SK-N-SH (cell line): Measurements from ENCODE around the gene DUSP9. TPM values are rescaled to one million over a fixed set of nuclear protein-coding genes. Genes with fewer than 3 reads are reported as not detected.

Source experiments
- CTCF ChIA-PET: fragments of 300-600, 350-600 bp; formaldehyde crosslinking; extraction: SDS; loops from one replicate; lab custom pipeline; 2021; lab: Yijun Ruan, JAX
- POLR2A ChIA-PET: fragments of 350-600 bp; sonication (Branson Sonifier 250); formaldehyde crosslinking; extraction: SDS; loops from one replicate; lab custom pipeline; 2020; ENCODE audit warnings: antibody characterized with exemption, inconsistent platforms; lab: Yijun Ruan, JAX
- DNase-seq: peaks from one replicate; pipeline ENCODE4 v3.0.0; 2012
- H2AFZ ChIP-seq: fragments of 200-600 bp; sonication (generic); 2 replicates; pipeline ENCODE4 v1.8.1; 2016; ENCODE audit warnings: antibody characterized with exemption, mild to moderate bottlenecking, low read depth
- H3F3A ChIP-seq: fragments of 200-600 bp; sonication (generic); replicated peaks from 2 replicates; pipeline ENCODE3; 2016; ENCODE audit warnings: antibody characterized with exemption, mild to moderate bottlenecking; ENCODE audit not compliant: insufficient read depth
- H3K27ac ChIP-seq, 2 experiments: fragments of 200-500 bp in 1 of 2; fragments of 200-600 bp in 1 of 2; sonication (Bioruptor generic) in 1 of 2; sonication (generic), shearing (Covaris generic) in 1 of 2; 2 replicates each; pipeline versions ENCODE4 v1.5.1 to v1.6.1; 2014 to 2016; ENCODE audit warnings: low read depth in 2 of 2, inconsistent platforms in 1 of 2, low read length in 1 of 2, mild to moderate bottlenecking in 1 of 2, mixed read lengths in 1 of 2
- H3K27me3 ChIP-seq: fragments of 200-600 bp; sonication (generic), shearing (Covaris generic); 2 replicates; pipeline ENCODE4 v1.6.1; 2016; ENCODE audit warnings: mixed run types; ENCODE audit not compliant: insufficient read depth
- H3K36me3 ChIP-seq, 2 experiments: fragments of 200-500 bp in 1 of 2; fragments of 200-600 bp in 1 of 2; sonication (Bioruptor generic) in 1 of 2; sonication (generic) in 1 of 2; replicated peaks in 1 of 2; 2 replicates each; pipeline versions ENCODE3 to v1.5.1; 2014 to 2016; ENCODE audit warnings: low read length in 1 of 2, mild to moderate bottlenecking in 1 of 2; ENCODE audit not compliant: insufficient read depth in 2 of 2, control insufficient read depth in 1 of 2
- H3K4me1 ChIP-seq, 2 experiments: fragments of 200-500 bp in 1 of 2; fragments of 200-600 bp in 1 of 2; sonication (Bioruptor generic) in 1 of 2; sonication (generic), shearing (Covaris generic) in 1 of 2; 2 replicates each; pipeline versions ENCODE4 v1.5.1 to v1.6.1; 2014 to 2016; ENCODE audit warnings: low read depth in 1 of 2, low read length in 1 of 2, mixed run types in 1 of 2; ENCODE audit not compliant: insufficient read depth in 2 of 2, control insufficient read depth in 1 of 2
- H3K4me2 ChIP-seq: fragments of 200-600 bp; sonication (generic), shearing (Covaris generic); 2 replicates; pipeline ENCODE4 v1.6.1; 2017; ENCODE audit warnings: mixed run types
- H3K4me3 ChIP-seq, 2 experiments: fragments of 200-500 bp in 1 of 2; fragments of 200-600 bp in 1 of 2; sonication (Bioruptor generic) in 1 of 2; sonication (generic), shearing (Covaris generic) in 1 of 2; 2 replicates each; pipeline versions ENCODE4 v1.5.1 to v1.8.1; 2014 to 2016; ENCODE audit warnings: low read depth in 2 of 2, inconsistent platforms in 1 of 2, low read length in 1 of 2, mild to moderate bottlenecking in 1 of 2, mixed read lengths in 1 of 2, moderate library complexity in 1 of 2
- H3K79me2 ChIP-seq: fragments of 200-600 bp; sonication (generic); 2 replicates; pipeline ENCODE4 v1.8.1; 2017; ENCODE audit warnings: mild to moderate bottlenecking; ENCODE audit not compliant: insufficient read depth
- H3K9ac ChIP-seq: fragments of 200-600 bp; sonication (generic); 2 replicates; pipeline ENCODE4 v1.6.1; 2017; ENCODE audit warnings: mixed run types
- H3K9me2 ChIP-seq: fragments of 200-600 bp; sonication (generic); 2 replicates; pipeline ENCODE4 v1.6.1; 2017; ENCODE audit warnings: mixed run types
- H3K9me3 ChIP-seq: fragments of 200-600 bp; sonication (generic); 2 replicates; pipeline ENCODE4 v1.6.1; 2017; ENCODE audit warnings: mixed run types, mild to moderate bottlenecking, moderate library complexity
- H4K20me1 ChIP-seq: fragments of 200-600 bp; sonication (generic); 2 replicates; pipeline ENCODE4 v1.6.1; 2017; ENCODE audit warnings: mild to moderate bottlenecking, mixed run types; ENCODE audit not compliant: insufficient read depth
- EP300 ChIP-seq, 2 experiments: IDR thresholded peaks; 2 replicates each; pipeline versions ENCODE4 v1.4.0 to v1.6.1; 2012; ENCODE audit warnings: borderline replicate concordance in 1 of 2, low read depth in 1 of 2, low read length in 1 of 2
- GATA2 ChIP-seq: sonication (generic); formaldehyde crosslinking; IDR thresholded peaks from 2 replicates; pipeline ENCODE4 v1.5.0; 2020; ENCODE audit warnings: mild to moderate bottlenecking, missing genetic modification reagents
- MEF2A ChIP-seq: IDR thresholded peaks from 2 replicates; pipeline ENCODE4 v1.4.0; 2012; ENCODE audit warnings: low read depth, borderline replicate concordance
- NFIC ChIP-seq: IDR thresholded peaks from 2 replicates; pipeline ENCODE4 v1.4.0; 2012; ENCODE audit warnings: borderline replicate concordance
- NRF1 ChIP-seq: IDR thresholded peaks from 2 replicates; pipeline ENCODE4 v1.6.1; 2012; ENCODE audit warnings: low read depth, mild to moderate bottlenecking, low read length
- RAD21 ChIP-seq: IDR thresholded peaks from 2 replicates; pipeline ENCODE4 v1.6.1; 2012; ENCODE audit warnings: mild to moderate bottlenecking, low read length
- SIN3A ChIP-seq: IDR thresholded peaks from 2 replicates; pipeline ENCODE4 v1.6.1; 2012; ENCODE audit warnings: low read depth, mild to moderate bottlenecking, low read length, moderate library complexity, borderline replicate concordance
- WGBS: methylation state at CpG from one replicate; pipeline ENCODE4 v1.1.6; 2017; ENCODE audit warnings: low lambda C conversion rate; 5-methylcytosine and 5-hydroxymethylcytosine counted together
- polyA plus RNA-seq, 3 experiments: library from polyadenylated mRNA; depleted of rRNA; stranded (reverse); fragments of >200 nt; gene quantifications; 2 replicates each; pipeline ENCODE4 v1.2.3, GENCODE V29; 2012
- TF ChIP-seq, protein P1 (sequence below): IDR thresholded peaks from 2 replicates; pipeline ENCODE4; 2012
- TF ChIP-seq, protein P2 (sequence below): fragments of 200-600 bp; sonication (generic); IDR thresholded peaks from 2 replicates; pipeline ENCODE4 v1.6.1; 2017; ENCODE audit warnings: antibody characterized with exemption, mild to moderate bottlenecking, moderate library complexity
- TF ChIP-seq, protein P3 (sequence below): fragments of 150-350 bp; IDR thresholded peaks from 2 replicates; pipeline ENCODE4 v1.6.1; 2016; ENCODE audit warnings: mild to moderate bottlenecking, low read depth, low read length

The DUSP9 gene
- polyA plus RNA-seq, 1 of the 3 experiments (the other 2 are of a cell fraction): 0.05 TPM

DNA sequence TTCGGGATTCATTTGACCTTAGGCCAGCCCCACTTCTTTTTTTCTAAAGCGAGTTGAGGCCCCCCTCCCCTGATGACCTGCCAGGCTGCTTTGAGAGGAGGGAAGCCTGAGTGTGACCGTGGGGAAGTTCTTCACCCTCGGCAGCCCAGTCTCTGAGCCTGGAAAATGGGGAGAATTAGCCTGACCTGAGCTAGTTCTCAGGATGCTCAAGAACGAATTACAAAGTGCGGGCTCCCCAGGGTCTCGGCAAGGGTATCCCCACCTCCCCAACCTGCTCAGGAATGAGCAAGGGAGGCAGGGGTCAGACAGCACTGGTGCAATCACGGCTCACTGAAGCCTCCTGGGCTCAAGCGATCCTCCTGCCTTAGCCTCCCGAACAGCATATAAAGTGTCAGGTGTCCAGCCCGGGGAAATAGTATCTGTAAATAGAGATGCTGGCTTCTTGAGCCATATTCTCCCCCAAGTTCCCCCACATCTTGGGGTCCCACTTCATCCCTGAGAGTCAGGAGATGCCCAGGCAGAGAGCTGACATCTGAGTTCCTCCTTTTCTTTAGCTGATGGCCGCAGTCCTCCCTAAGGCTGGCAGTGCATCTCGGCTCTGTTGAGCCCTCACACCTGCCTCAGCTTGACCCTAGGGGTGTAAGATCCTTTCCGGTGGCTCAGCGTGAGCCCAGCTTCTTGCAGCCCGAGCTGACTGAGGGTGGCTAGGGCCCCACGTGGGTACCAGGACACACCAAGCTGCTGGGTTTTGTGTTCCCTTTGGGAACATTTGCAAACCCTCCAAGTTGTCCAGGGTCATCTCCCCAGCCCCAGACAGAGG lies 1.6 kb downstream of the DUSP9 start:
- H4K20me1 ChIP-seq: no peaks in the 10 kb centered on the region
- no peaks in the 10 kb centered on the region for H3K9me2 ChIP-seq
- H3K4me3 ChIP-seq: no peak overlapping the region
- H3K9me3 ChIP-seq: no peaks in the 10 kb centered on the region
- H3K79me2 ChIP-seq: no peaks in the 10 kb centered on the region
- no peaks in the 10 kb centered on the region for H3F3A ChIP-seq
- TF ChIP-seq SIN3A (no peak), EP300 (IDR thresholded peaks at IDR 0.05; ENCODE audit: borderline replicate concordance in 1 of 2, low read depth in 1 of 2, low read length in 1 of 2) (no peak), NFIC (no peak)
- TF ChIP-seq, protein P1, sequence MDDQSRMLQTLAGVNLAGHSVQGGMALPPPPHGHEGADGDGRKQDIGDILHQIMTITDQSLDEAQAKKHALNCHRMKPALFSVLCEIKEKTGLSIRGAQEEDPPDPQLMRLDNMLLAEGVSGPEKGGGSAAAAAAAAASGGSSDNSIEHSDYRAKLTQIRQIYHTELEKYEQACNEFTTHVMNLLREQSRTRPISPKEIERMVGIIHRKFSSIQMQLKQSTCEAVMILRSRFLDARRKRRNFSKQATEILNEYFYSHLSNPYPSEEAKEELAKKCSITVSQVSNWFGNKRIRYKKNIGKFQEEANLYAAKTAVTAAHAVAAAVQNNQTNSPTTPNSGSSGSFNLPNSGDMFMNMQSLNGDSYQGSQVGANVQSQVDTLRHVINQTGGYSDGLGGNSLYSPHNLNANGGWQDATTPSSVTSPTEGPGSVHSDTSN: no peak
- TF ChIP-seq, protein P2, sequence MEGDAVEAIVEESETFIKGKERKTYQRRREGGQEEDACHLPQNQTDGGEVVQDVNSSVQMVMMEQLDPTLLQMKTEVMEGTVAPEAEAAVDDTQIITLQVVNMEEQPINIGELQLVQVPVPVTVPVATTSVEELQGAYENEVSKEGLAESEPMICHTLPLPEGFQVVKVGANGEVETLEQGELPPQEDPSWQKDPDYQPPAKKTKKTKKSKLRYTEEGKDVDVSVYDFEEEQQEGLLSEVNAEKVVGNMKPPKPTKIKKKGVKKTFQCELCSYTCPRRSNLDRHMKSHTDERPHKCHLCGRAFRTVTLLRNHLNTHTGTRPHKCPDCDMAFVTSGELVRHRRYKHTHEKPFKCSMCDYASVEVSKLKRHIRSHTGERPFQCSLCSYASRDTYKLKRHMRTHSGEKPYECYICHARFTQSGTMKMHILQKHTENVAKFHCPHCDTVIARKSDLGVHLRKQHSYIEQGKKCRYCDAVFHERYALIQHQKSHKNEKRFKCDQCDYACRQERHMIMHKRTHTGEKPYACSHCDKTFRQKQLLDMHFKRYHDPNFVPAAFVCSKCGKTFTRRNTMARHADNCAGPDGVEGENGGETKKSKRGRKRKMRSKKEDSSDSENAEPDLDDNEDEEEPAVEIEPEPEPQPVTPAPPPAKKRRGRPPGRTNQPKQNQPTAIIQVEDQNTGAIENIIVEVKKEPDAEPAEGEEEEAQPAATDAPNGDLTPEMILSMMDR: no peak
- TF ChIP-seq, all 33 proteins: peak for 0
- ChIA-PET CTCF (interaction anchor here (0.8 to 11.0 kb wide), 6 partner anchors 19 to 110 kb away, joined by 3 to 106 read pairs (median 8); no protein-coding TSS in a partner anchor), POLR2A (no interaction called here)
- H3K36me3 ChIP-seq: no peaks in the 10 kb centered on the region
- peak; percentile 27 for DNase-seq
- no peak overlapping the region for H3K4me2 ChIP-seq
- no peak overlapping the region for H3K27ac ChIP-seq
- H2AFZ ChIP-seq: no peak overlapping the region
- H3K4me1 ChIP-seq: peaks cover 0 to 3% of the 10 kb centered on the region in 2 experiments; a peak in 1 of 4 replicates
- 56% methylated on average over 7 of the region's 17 CpGs for WGBS
- no peak overlapping the region for H3K9ac ChIP-seq
- H3K27me3 ChIP-seq: peaks cover 40% of the 10 kb centered on the region

DNA sequence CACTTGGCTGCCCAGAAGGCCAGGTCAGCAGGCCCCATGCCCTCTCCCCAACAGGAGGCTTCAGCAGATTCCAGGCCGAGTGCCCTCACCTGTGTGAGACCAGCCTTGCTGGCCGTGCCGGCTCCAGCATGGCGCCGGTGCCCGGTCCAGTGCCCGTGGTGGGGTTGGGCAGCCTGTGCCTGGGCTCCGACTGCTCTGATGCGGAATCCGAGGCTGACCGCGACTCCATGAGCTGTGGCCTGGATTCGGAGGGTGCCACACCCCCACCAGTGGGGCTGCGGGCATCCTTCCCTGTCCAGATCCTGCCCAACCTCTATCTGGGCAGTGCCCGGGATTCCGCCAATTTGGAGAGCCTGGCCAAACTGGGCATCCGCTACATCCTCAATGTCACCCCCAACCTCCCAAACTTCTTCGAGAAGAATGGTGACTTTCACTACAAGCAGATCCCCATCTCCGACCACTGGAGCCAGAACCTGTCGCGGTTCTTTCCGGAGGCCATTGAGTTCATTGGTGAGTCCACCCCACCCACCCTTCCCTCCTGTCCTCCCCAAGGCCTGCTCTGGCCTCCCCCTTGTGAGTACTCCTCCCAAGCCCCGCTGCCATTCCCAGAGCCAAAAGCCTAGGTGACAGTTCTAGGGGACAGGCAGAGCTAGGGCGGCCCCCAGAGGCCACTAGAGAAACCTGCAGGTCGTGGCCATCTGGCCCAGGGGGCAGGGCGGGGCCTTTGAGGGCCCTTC lies 2.3 kb downstream of the DUSP9 start:
- Histone ChIP-seq H3K27me3 (peaks cover 37% of the 10 kb centered on the region), H3F3A (no peaks in the 10 kb centered on the region), H3K9ac (no peak overlapping the region), H3K9me3 (no peaks in the 10 kb centered on the region), H3K4me3 (no peak overlapping the region), H3K27ac (no peak overlapping the region), H2AFZ (no peak overlapping the region), H4K20me1 (no peaks in the 10 kb centered on the region), H3K4me1 (peaks cover 0 to 3% of the 10 kb centered on the region in 2 experiments; a peak in 1 of 4 replicates), H3K4me2 (no peak overlapping the region), H3K36me3 (no peaks in the 10 kb centered on the region), H3K79me2 (no peaks in the 10 kb centered on the region), H3K9me2 (no peaks in the 10 kb centered on the region)
- peak; percentile 66 for TF ChIP-seq RAD21
- TF ChIP-seq, protein P3, sequence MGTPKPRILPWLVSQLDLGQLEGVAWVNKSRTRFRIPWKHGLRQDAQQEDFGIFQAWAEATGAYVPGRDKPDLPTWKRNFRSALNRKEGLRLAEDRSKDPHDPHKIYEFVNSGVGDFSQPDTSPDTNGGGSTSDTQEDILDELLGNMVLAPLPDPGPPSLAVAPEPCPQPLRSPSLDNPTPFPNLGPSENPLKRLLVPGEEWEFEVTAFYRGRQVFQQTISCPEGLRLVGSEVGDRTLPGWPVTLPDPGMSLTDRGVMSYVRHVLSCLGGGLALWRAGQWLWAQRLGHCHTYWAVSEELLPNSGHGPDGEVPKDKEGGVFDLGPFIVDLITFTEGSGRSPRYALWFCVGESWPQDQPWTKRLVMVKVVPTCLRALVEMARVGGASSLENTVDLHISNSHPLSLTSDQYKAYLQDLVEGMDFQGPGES: no peak
- TF ChIP-seq, protein P2: peak; percentile 46
- no peak for TF ChIP-seq GATA2 (CRISPR knock-in tag)
- no peak for TF ChIP-seq MEF2A
- no peak for TF ChIP-seq NRF1
- ChIA-PET CTCF (interaction anchor here (0.7 to 11.0 kb wide), 11 partner anchors 11 to 251 kb away, joined by 3 to 106 read pairs (median 4); no protein-coding TSS in a partner anchor), POLR2A (no interaction called here)
- DNase-seq: peak; percentile 84
- WGBS: 77% methylated on average over 9 of the region's 26 CpGs
